Stimulated activated CD4-positive, alpha-beta T cell treated with anti-CD3 and anti-CD28 coated beads, Interleukin-2, amount 100 ng/mL, for 48 hours (primary cell): ENCODE measurements around the gene INTS6.

ENCODE experiments used
- DNase-seq, 2 donors: peaks; one replicate each; pipeline ENCODE4 v3.0.0-alpha.2; 2020

The INTS6 gene

DNA sequence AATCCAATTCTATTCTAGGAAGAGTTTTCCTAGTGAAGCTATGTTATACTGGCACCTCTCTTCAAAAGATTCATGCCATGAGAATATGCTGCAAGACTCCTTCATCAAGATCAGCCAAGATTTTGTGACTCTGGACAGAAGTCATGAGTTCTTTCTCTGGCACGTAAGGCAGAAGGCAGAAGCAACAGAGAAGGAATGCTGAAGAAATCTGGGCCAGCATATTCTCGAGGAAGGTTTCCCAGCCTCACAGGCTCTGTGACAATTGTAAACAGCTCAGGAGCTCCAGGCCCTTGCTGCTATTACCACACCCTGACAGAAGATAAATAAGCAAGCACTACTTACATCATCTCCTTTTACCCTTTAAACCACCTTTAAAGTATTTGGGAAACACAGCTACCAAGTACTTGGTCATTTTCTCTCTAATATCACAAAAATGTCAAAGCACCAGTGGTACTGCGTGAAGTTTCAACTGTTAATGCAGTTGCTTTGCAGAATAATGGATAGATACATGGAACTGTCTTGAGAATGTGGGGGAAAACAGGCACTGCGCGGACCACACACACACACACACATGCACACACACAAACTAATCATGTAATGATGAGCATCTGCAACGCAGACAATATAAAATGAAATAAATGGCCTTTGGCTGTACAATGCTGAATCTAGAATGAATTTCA is 55.4 kb downstream of the INTS6 start:
- DNase-seq = no peak

DNA sequence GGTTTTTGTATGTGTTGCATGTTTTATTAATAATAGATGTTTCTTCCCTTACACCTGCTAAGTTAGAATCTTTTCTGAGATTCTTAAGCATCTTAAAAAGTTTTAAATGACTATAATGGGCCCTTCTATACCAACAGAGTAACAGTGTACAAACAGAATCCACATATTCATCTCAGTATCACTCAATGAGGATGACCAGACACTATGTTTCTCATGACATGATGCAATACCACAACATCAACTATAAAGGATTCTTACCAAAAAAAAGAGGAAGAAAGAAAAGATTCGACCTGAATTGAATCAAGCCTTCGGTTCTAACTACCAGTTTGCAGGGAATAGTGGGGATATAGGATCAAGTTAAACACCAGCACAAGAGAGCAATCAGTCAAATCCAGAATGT is 56.5 kb downstream of the INTS6 start:
- DNase-seq = no peak

DNA sequence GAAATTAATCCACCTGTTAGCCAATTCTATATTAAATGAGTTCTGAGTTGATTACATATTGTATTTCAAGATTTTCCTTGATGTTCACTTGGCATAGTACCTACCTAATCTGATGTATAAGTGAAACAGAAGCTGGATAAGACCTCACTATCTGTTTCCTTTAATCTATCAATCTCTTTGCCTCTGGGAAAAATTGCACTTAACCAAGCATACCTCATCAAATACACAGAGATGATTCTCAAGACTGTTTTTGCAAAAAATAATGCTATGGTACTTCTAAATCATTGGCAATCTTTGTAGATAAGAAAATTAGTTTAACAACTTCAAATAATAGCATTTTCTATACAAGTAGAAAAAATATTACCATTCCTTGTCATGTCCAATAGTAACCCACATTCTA is 58.1 kb downstream of the INTS6 start:
- DNase-seq = no peak

DNA sequence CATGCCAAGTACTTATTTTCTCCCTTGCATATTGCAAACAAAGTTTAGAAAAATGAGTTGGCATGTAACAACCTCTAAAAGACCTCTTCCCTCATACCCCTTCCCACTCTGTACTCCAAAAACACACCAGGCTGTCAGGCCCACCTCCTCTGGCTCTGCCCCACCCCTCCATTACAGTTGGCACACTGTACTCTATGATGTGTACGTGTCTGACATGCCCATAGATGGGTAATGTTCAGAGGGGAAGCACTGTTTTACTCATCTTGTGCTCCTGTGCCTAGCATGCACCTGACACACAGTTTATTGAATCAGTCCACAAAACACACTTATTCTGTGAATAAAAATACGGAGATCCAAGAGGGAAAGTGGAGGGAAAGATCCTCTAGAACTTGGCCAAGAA is 67.7 kb downstream of the INTS6 start:
- no peak for DNase-seq

DNA sequence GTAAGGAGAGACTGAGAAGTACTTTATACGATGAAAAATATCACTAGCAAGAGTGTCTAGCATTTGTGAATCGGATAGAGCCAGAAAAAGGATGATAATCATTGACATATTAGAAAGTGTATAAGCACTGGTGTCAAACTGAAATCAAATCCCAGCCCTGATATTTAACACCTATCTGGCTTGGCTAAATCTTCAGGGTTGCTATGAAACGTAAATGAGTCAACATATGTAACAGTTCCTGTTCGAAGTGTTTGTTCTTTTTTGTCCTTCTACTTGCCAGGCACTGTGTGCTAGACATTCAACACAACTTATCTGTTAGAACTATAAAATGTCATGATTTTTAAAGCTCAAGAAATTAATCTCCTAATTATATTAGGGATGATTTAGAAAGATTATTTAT is 72.6 kb downstream of the INTS6 start:
- no peak for DNase-seq

DNA sequence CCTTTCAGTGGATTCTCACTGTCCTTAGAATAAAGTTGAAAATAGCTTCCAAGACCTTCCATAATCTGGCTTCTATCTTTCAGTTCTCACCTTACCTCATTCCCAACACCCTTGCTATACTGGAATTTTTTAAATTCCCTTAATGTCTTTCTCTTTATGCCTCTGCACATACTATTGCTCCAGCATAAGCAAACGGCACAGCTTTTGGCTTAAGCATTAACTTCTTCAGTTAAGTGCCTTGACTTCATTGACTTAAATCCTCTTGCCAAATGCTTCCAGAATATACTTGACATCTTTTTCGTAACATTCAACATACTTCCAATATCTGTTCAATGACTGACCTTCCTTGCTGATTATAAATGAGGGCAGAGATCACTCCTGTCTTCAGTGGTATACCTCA is 79.4 kb downstream of the INTS6 start:
- DNase-seq = no peak

DNA sequence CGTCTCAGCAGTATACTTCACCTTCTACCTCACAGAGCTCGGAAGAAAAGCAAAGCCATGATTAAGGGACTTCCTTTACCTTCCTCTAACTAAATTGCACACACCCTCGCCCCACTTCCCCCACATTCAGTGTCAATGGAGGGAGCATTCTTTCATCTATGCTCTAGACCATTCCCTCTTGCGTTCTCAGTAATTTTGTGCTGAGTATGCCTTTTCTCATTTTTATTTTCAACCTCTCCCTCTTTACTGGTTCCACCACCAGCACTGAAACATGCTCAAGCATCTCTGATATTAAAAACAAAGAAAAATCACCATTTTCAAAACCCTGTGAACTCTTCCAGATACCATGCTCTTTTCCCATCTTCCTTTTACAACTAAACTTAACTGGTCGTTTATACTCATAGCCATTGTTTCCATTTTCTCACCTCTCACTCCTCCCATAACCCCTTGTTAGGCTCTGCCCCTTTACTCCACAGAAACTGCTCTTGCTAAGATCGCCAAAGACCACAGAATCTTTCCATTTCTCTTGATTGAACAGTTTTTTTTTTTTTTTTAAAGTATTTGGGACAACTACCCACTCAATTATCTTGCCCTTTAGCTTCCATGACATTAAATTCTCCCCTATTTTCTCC is 81.0 kb downstream of the INTS6 start:
- no peak for DNase-seq

DNA sequence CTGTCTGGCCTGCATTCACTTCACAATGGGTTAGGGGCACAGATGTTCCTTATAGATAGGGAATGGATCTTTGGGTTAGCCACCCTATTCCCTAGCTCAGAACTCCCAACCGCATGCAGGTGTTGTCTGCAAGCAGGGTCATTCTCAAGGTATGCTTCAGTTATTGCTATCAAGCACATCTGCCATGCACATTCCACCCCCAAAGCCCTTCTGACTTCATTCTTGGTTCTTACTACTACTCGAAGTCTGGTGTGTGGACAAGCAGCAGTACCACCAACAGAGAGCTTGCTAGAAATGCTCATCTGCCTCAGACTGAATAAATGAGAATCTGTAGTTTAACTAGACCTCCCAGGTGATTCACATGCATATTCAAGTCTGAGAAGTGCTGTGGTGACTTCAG is 82.0 kb downstream of the INTS6 start:
- no peak for DNase-seq

DNA sequence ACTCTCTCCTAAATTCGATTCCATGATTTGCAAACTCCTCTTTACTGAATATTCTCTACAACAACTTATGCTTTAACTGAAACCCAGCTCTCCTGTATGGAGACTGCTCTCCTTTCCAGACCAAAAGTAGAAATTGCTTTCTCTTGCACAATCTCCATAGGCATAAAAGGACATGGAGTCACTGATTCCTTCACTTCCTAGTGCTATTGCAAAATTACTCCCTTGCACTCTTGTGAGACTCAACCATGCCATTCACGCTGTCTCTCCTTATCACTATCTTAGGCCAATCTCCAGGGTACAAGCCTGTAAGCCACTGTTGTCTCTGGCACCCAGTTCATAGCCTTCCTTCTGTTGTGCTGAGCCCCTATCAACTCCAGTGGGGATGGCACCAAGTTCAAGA is 82.7 kb downstream of the INTS6 start:
- DNase-seq = no peak

DNA sequence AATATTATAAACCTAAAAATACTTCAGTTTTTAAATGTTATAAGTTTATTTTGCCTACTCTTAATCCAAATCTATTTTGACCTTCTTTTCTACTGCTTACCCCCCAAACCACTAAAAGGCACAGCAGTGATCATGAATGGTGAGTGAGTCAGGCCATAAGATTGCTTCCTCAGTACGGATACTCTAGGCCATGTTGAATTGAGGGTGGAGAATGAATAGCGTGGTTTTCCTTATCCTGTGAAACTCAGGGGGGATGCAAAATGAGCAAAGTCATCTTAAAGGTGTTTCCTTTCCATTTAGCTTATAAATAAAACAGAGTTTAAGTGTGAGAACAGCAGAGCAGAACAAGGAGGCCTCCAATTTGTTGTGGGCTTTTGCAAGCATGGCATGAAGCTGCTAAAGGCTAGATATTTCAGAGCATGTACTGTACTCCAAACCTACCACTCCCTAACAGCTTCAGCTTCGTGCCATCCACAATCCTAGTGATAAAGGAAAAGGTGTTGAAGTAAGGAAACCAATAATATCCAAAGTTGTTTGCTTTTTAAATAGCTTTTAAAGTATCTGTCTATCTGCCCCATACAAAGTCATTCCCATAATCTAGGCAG is 88.3 kb downstream of the INTS6 start:
- no peak for DNase-seq

DNA sequence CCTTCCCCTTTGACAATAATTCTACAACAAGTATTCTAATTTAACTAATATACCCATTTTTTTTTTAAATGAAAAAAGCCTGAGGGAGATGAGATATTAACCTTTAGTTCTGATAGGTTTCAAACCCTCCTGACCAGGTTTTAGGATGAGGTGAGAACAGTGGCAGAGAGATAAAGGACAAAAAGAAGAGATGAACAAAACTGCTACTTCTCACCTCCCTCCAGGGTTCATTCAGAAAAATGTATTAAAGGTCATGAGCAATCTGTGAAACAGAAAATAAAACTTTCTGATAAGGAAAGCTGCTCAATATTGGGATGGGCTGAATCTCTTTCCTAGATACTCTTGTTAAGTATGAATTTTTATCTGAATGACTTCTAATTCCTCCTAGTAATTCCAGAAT is 89.2 kb downstream of the INTS6 start:
- DNase-seq = no peak

DNA sequence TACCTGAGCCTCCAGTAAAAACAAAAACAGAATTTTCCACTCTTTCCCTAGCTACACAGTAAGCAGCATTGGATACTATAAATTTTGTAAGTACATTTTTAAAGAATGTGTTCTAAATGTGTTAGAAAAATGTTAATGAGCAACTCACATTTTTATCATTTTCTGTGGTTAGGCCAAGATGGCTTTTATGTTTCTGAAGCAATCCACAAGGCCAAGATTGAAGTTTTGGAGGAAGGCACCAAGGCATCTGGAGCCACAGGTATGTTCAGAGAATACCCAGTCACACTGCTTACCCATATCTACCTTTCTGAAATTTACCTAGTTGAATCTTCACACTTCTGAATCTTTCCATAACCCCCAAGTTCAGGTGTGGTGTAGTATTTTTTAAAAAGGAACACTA is 91.7 kb downstream of the INTS6 start:
- DNase-seq = no peak

DNA sequence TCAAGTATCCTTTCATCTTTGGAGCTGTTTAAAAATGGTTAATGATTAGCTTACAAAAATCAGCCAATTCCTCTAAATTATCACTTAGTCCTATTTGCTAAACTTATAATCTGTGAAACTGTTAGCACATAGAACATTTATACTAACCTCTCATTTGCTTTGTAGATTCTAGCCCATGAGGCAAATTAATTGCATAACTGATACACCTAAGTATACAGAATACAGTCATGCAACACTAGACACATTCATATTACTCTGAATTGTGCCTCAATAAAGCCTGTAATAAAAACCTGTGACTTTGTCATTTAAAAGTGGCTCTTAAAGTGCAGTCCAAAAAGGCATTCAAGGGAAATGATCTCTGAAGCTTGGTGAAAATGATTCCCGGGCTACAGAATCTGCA is 92.3 kb downstream of the INTS6 start:
- no peak for DNase-seq

DNA sequence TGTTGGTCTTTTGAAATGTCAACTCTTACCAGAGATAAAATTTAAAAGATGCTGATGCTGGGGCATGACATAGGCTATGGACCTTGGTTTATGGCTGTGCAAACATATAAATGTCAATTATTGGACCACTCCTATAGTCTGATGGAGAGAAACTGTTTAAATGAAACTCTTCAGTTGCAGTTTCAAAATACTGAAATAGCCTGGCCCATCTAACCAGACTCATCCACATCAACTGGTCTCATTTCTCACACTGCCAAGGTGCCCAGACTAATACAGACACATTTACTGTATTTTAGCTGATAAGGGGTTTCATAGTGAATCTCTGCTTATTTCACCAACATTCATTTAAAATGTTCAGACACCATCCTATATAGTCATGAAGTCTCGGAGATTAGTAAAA is 93.5 kb downstream of the INTS6 start:
- no peak for DNase-seq

DNA sequence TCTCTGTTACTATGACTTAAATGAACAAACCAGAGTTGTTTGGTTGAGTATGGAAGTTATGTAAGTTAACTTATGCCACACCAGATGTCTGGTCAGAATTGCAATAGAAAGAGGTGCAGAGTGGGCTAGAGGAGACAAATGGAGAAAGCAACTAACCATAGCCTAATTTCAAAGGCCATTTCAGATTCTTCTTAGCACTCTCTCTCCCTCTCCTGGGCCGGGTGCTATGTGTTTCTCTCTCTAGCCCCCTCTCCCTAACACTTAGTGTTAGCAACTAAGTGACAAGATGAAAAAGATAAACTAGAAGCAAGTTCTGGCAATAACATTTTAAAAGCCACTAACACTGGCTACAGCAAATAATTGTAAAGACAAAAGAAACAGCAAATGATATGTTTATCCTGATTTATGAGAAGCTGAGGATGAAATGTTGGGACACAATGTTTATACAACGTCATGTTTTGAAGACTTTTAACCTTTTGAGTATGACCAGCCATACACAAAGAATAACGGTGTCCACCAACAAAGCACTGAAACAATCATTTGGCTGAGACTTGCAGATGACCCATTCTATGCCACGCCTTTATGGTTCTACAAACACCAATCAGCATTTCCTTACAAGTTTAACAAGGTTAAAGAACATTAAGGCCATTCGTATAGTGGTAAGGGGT is 94.8 kb downstream of the INTS6 start:
- no peak for DNase-seq

DNA sequence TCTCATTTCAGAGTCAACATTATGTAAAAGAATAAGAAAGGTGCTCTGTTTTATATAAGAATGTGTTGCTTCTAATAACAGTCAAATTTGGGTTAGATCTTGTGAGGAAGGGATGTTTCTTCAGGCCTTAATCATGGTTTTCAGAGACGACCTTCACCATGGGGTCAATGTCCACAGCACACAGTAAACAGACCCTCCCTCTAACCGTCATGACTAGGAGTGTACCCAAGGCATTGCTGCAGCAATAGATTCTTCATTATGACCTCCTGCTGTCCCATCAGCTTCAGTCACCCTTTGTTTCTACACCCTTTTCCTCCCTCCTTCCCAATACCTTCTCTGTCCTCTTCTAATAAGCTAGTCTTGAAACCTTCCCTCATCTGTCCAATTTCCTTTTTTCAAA is 97.6 kb downstream of the INTS6 start:
- DNase-seq = no peak

DNA sequence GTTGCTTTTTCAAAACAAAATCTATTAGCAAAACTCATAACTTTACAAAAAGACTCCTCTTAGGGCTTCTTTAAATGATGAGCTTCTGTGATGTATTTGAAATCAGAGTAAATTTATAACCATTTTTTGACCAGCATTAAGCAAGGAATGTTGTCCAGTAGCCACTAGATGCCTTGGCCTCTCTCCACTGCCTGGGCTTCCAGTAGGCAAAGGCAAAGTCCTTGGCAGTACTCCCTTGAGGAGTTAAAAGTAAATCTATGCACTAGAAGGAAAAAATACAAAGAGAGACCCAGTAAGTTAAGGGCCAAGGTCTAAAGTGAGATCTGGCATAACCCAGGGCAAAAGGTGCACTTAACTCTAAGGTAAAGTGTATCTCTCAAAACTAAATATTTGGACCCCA is 103.8 kb downstream of the INTS6 start:
- no peak for DNase-seq

DNA sequence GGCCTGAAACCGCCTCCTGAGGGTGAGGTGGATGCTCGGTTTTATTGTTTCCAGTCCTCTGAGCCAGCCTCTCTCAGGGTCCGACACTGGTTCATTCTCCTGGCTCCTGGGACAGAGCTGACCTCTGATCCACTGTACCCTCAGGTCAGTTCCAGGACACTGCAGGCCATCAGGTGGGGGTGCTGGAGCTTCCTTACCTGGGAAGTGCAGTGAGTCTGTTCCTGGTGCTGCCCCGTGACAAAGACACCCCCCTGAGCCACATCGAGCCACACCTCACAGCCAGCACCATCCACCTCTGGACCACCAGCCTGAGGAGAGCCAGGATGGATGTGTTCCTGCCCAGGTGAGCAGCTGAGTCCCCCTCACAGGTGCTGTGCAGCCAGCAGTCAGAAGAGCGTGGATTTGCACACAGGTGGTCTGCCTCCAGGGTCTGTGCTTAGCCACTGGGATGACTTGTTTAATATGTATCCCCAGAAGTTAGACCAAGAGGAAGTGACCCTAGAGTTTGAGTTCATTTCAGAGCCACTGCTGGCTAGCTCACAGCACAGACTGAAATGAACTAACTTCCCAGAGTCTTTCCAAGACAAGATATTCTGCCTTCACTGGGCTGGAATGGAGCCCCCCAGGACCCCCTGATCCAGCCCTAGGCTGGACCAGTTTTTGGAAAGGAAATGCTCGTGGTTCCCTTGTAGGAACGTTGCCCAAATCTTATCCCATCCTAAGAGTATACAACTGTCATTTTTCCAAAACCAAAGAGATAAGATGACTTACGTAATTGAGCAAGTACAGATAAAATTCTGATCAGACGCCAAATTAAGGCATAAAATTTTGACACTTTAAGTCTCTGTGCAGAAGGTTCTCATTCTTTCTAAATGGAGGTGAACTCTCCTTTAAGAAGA is 104.5 kb downstream of the INTS6 start:
- DNase-seq = no peak

DNA sequence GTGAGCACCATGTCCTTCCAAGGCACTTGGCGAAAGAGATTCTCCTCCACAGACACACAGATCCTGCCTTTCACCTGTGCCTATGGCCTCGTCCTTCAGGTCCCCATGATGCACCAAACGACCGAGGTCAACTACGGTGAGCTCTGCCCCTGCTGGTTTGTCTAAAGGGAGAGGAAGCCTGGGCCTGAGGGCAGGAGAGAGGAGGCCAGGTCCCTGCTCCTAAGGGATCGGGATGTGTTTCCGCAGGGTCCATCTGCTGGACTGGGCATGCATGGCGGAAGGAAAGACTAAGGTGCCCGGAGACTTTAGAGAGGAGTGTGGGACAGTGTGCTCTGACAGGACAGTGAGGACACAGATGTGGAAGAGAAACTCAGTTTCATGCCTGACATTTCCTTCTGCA is 105.7 kb downstream of the INTS6 start:
- DNase-seq = no peak

DNA sequence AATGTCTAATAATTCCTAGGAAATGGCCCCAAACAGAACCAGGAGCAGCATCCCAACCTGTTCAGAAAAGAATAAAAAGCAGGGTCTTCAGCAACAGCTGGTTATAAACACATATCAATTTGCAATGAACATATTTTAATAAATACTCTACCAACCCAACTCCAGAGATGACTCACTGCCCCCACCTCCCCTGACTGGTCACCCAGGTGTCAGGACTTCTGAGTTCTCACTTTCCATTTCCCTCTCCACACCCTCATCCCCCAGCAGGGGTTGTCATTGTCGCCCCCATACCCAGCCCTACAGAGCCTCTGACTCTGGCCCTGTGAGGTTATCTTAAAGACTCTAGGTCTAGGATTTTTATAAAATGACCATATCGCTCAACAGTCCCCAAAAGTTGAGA is 106.4 kb downstream of the INTS6 start:
- DNase-seq = no peak

DNA sequence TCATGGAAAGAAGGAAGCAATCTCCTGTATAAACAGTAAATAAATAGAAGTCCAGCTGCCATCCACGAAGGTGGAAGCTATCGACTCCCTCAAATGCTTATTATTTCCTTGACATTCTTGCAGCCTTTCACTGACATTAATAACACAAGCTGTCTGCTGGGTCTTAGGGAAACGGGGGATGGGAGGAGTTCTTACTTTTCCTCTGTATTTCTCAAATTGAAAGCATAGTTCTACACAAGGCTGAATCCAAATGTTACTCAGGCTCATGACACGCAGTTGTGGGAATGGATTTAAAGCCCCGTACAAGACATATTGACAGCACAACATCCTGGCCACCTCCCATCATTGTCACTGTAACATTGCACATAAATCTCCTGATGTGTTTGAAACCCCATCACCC is 109.4 kb downstream of the INTS6 start:
- no peak for DNase-seq

DNA sequence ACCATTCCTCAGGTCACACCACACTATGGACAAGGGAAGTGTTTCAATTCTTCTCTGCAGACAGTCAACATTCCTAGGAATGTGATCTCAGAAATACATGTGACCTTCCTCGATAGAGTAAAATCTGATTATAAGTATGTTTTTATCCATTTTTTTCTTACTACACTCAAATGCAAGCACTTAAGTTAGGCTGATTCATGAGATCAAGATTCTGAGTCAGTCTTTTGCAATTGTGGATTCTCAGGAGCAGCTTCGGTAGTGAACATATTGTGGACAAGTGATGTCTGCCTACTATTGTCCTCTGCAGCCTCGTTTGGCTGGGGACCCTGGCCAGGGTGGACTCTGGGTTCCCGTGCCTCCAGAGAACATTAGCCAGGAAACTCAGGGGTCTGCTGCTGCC is 110.1 kb downstream of the INTS6 start:
- DNase-seq = no peak

DNA sequence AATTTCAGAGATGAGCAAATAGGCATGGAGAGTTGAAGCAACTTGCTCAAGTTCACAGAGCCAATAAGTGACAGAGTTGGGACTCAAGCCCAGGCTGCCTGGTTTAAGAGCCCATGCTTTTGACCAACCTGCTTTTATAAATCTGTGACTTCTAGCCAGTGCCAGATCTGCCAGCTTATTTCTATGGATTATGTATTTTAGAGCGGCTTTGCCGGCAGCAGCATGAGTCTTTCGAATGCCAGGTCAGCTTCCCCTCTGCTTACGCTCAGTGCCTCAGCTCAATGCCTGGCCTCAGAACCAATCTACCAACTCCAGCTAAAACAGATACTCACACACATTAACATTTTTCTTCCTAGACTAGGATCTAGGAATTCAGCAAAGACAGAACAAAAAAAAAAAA is 111.0 kb downstream of the INTS6 start:
- no peak for DNase-seq
